Panc1 (cell line): ENCODE data around the gene APPL2. TPM values are rescaled to one million over a fixed set of nuclear protein-coding genes. Genes with fewer than 3 reads are reported as not detected.

Experiments
- ATAC-seq: fragments of 200-7000 bp; cut with Tn5 transposase; 2 replicates; pipeline ENCODE4 v1.9.1; 2020; ENCODE audit warnings: mild to moderate bottlenecking, moderate library complexity
- BruUV-seq: library from RNA; stranded (reverse); fragments of 400-500 nt; replicated peaks from 2 replicates; lab custom pipeline; 2021; lab: Mats Ljungman, UMichigan
- CTCF ChIA-PET: fragments of 300-600 bp; sonication (Branson Sonifier 250); formaldehyde crosslinking; loops from one replicate; lab custom pipeline; 2022; ENCODE audit warnings: antibody characterized with exemption; lab: Charles Lee
- POLR2A ChIA-PET: fragments of 300-600 bp; sonication (Branson Sonifier 250); formaldehyde crosslinking; loops from one replicate; lab custom pipeline; 2022; ENCODE audit warnings: antibody characterized with exemption; lab: Charles Lee
- DNase-seq: peaks from one replicate; pipeline ENCODE4 v3.0.0-alpha.2; 2010; ENCODE audit warnings: low read depth, low spot score
- H3K27ac ChIP-seq: 2 replicates; pipeline ENCODE4 v1.5.1; 2011; ENCODE audit warnings: mild to moderate bottlenecking, low read length, inconsistent platforms
- H3K27me3 ChIP-seq: fragments of 200-500 bp; sonication (Bioruptor generic); 2 replicates; pipeline ENCODE4 v1.6.0; 2014; ENCODE audit warnings: low read length, inconsistent platforms; ENCODE audit not compliant: control insufficient read depth, insufficient read depth
- H3K36me3 ChIP-seq: fragments of 200-500 bp; sonication (Bioruptor generic); 2 replicates; pipeline ENCODE4 v1.5.1; 2014; ENCODE audit warnings: inconsistent platforms, mild to moderate bottlenecking, low read length, moderate library complexity; ENCODE audit not compliant: control insufficient read depth, insufficient read depth
- H3K4me1 ChIP-seq: 2 replicates; pipeline ENCODE4 v1.5.1; 2011; ENCODE audit warnings: inconsistent platforms, mild to moderate bottlenecking, low read length, moderate library complexity; ENCODE audit not compliant: control insufficient read depth, insufficient read depth
- H3K4me3 ChIP-seq, 2 experiments: 2 replicates each; pipeline ENCODE4 v1.5.1; 2011 to 2012; ENCODE audit warnings: low read depth in 2 of 2, low read length in 2 of 2, mild to moderate bottlenecking in 2 of 2, inconsistent platforms in 1 of 2, moderate library complexity in 1 of 2
- H3K9me3 ChIP-seq: fragments of 200-500 bp; sonication (Bioruptor generic); 2 replicates; pipeline ENCODE4 v1.5.1; 2014; ENCODE audit warnings: low read depth, mild to moderate bottlenecking, inconsistent platforms, low read length, moderate library complexity; ENCODE audit not compliant: control insufficient read depth, insufficient read depth
- CTCF ChIP-seq: fragments of 450-650 bp; IDR thresholded peaks from 2 replicates; pipeline ENCODE4 v1.5.1; 2017; ENCODE audit warnings: mild to moderate bottlenecking
- POLR2AphosphoS5 ChIP-seq: IDR thresholded peaks from 2 replicates; pipeline ENCODE4 v1.6.1; 2012; ENCODE audit warnings: mild to moderate bottlenecking, low read depth, low read length, moderate library complexity
- REST ChIP-seq, 2 experiments: IDR thresholded peaks; 2 replicates each; pipeline ENCODE4 v1.6.1; 2011 to 2012; ENCODE audit warnings: low read depth in 2 of 2, control low read depth in 1 of 2, low read length in 1 of 2, mild to moderate bottlenecking in 1 of 2, moderate library complexity in 1 of 2; ENCODE audit not compliant: insufficient read depth in 1 of 2
- SIN3A ChIP-seq: IDR thresholded peaks from 2 replicates; pipeline ENCODE4 v1.6.1; 2012; ENCODE audit warnings: low read depth, mild to moderate bottlenecking, low read length, moderate library complexity, borderline replicate concordance; ENCODE audit not compliant: insufficient read depth
- TCF7L2 ChIP-seq: IDR thresholded peaks from 2 replicates; pipeline ENCODE4 v1.6.1; 2011; ENCODE audit warnings: mild to moderate bottlenecking, low read depth, low read length, inconsistent platforms
- in situ Hi-C: cut with HindIII; loops from 2 replicates; pipeline ENCODE4 v1.10.0; 2016; ENCODE audit warnings: low sequenced_read_pairs, low pct_unique_long_range_greater_than_20kb
- intact Hi-C: fragments of 100-400 bp; cut with micrococcal nuclease; formaldehyde crosslinking; loops from one replicate; pipeline ENCODE4 v1.10.0; 2022; ENCODE audit not compliant: unreplicated experiment
- total RNA-seq: library from RNA; stranded (reverse); gene quantifications from one replicate; pipeline ENCODE4 v1.2.1, GENCODE V29; 2021; ENCODE audit not compliant: unreplicated experiment

The APPL2 gene
- total RNA-seq, 1 experiment from 2014 or later, result 21.2 TPM

GRCh38 chr12:105274571-105274970 lies 38.6 kb upstream of the APPL2 start:
- ATAC-seq, result no peak
- no peak for DNase-seq
- H3K27me3 ChIP-seq, result peaks cover 2% of the 10 kb centered on the region; the same call in 1 of the 2 replicates
- ChIA-PET CTCF (no interaction called here), POLR2A (no interaction called here)
- intact Hi-C loops, result no loop called here
- no peaks in the 10 kb centered on the region for H3K4me1 ChIP-seq
- H3K9me3 ChIP-seq, result no peaks in the 10 kb centered on the region
- in situ Hi-C loops, result no loop called here
- H3K4me3 ChIP-seq, result no peak overlapping the region
- TF ChIP-seq TCF7L2 (no peak), SIN3A (no peak), CTCF (no peak), POLR2AphosphoS5 (no peak), REST (IDR thresholded peaks at IDR 0.05; ENCODE audit: insufficient read depth in 1 of 2, low read depth in 2 of 2, low read length in 1 of 2) (no peak)
- H3K27ac ChIP-seq, result no peak overlapping the region
- no peaks in the 10 kb centered on the region for H3K36me3 ChIP-seq
- no TSS peak for BruUV-seq

GRCh38 chr12:105273601-105274000 lies 37.6 kb upstream of the APPL2 start:
- Histone ChIP-seq H3K27ac (no peak overlapping the region), H3K27me3 (peaks cover 2% of the 10 kb centered on the region; the same call in 1 of the 2 replicates), H3K4me1 (no peaks in the 10 kb centered on the region), H3K4me3 (no peak overlapping the region), H3K36me3 (no peaks in the 10 kb centered on the region), H3K9me3 (no peaks in the 10 kb centered on the region)
- in situ Hi-C loops (no loop called here), intact Hi-C loops (no loop called here)
- ChIA-PET POLR2A (interaction anchor here (0.6 kb wide), 1 partner anchor 32 kb away, joined by 12 read pairs; no protein-coding TSS in a partner anchor), CTCF (no interaction called here)
- TF ChIP-seq POLR2AphosphoS5 (no peak), TCF7L2 (no peak), REST (IDR thresholded peaks at IDR 0.05; ENCODE audit: insufficient read depth in 1 of 2, low read depth in 2 of 2, low read length in 1 of 2) (no peak), CTCF (no peak), SIN3A (no peak)
- ATAC-seq (no peak), DNase-seq (no peak)
- BruUV-seq, result no TSS peak
